GM19372 (cell line): Measurements from ENCODE around the gene TMEM45A.
A peak's percentile ranks its signal among the peaks of the same experiment; 100 is the strongest.
"Not testable (repeated sequence)": the region's sequence is repeated elsewhere in the genome, so short reads cannot be mapped to it uniquely, and the experiment has no call there.

Source experiments
- ATAC-seq: cut with Tn5 transposase; IDR thresholded peaks from one replicate; pipeline ENCODE4 v1.9.1; 2021; ENCODE audit warnings: mild to moderate bottlenecking, low read depth, moderate library complexity; ENCODE audit not compliant: unreplicated experiment

TMEM45A gene, protein sequence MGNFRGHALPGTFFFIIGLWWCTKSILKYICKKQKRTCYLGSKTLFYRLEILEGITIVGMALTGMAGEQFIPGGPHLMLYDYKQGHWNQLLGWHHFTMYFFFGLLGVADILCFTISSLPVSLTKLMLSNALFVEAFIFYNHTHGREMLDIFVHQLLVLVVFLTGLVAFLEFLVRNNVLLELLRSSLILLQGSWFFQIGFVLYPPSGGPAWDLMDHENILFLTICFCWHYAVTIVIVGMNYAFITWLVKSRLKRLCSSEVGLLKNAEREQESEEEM

DNA sequence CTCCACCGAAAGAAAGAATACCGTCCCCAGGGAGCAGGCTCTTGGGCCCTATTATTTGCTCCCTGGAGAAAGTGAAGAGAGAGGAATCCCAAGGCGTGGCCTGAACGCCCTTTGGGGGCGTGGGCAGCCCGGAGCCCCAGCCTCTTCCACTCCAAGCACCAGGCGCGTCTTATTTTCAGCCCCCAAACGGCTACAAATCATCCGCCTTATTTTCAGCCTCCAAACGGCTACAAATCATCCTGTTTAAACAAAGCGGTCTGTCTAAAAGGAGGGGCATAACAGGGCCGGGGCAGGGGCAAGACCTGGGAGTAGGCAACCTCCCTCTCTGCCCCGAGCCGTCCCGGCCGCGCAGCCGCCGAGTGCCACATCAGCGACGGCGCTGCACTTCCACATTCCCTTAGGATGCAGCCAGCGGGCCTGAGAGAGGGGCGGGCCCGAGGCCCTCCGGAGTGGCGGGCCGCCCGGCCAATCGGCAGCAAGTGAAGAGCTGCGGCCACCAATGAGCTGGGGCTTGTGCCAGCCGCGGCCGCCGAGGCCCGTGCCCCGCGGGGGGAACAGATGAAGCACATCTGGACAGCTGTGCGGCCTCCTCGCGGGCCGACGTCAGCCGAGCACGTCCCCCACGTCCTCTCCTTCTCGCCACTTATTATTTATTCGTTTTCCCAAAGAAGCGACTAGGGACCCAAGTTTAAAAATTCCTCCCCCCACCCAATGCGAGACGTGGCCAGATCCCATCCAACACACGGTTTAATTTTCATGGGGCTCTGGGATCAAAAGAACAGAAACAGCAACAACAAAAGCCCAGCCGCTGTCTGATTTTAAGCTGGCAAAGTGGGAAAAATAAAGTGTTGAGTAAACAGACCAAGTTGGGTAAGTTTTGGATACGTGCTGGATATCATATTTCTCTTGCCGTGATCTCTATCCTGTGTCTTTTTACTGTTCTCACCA is at the start of gene TMEM45A:
Gene TMEM45A (plus strand): TSS at position 561 of the 948 bp plus-strand sequence. CDS start 62,593 bp downstream, outside the sequence.
- ATAC-seq, result peak; percentile 97

- ATAC-seq, result no peak
Measured at GRCh38 chr3:100443690-100444089, 48.7 kb upstream of the TMEM45A start.

GRCh38 chr3:100447067-100447466 is 45.4 kb upstream of the TMEM45A start:
- not testable (repeated sequence) for ATAC-seq

- no peak for ATAC-seq
Measured at GRCh38 chr3:100448079-100448478, 44.3 kb upstream of the TMEM45A start.

- no peak for ATAC-seq
Measured at GRCh38 chr3:100449214-100449613, 43.2 kb upstream of the TMEM45A start.

DNA sequence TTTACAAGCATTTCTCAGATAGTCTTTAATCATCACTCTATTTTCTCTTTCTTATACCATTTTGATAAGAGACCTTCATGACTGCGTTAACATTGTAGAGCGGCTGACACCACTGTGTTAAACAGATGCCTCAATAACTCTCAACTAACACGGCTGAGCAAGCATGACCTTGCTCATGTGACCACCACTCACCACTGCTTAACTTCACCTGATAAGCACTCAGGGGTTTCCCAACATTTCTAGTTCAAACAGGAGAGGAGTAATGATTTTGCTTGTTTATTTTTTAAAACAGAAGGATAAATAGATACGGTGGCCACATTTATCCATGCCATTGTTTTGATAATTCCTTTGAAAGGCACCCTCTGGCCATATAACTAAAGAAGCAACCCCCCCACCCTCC is 37.7 kb upstream of the TMEM45A start:
- ATAC-seq, result no peak

- no peak for ATAC-seq
Measured at GRCh38 chr3:100455841-100456550, 36.4 kb upstream of the TMEM45A start.

GRCh38 chr3:100456745-100457144 is 35.7 kb upstream of the TMEM45A start:
- ATAC-seq, result no peak

- no peak for ATAC-seq
Measured at GRCh38 chr3:100457811-100458210, 34.6 kb upstream of the TMEM45A start.

GRCh38 chr3:100458814-100459213 is 33.6 kb upstream of the TMEM45A start:
- ATAC-seq, result no peak

- peak; percentile 88 for ATAC-seq
Measured at GRCh38 chr3:100463002-100463401, 29.4 kb upstream of the TMEM45A start.

DNA sequence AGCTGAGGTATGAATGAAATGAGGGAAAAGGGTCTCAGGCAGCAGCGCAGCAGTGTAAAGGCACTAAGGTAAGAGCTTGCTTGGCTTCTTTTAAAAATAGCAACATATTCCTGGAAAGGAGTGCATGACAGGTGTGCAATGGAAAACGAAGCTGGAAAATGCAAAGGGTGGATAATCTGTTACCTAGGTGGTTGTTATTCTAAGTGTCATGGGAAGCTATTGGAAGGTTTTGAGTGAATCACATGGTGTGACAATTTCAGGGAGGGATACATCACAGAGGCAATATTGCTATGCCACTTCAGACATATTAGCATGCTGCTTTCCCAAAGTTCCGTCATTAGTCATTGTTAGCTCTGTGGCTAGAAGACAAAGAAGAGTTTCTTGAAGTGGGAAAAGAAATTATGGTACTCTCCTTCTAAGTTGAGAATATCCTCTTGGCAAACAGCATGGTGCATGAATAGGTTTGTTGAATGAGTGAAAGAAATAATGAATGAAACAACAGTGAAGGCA is 28.7 kb upstream of the TMEM45A start:
- ATAC-seq, result no peak

- ATAC-seq, result peak; percentile 43
Measured at GRCh38 chr3:100465892-100466777, 26.3 kb upstream of the TMEM45A start.

GRCh38 chr3:100467133-100467532 is 25.3 kb upstream of the TMEM45A start:
- no peak for ATAC-seq

DNA sequence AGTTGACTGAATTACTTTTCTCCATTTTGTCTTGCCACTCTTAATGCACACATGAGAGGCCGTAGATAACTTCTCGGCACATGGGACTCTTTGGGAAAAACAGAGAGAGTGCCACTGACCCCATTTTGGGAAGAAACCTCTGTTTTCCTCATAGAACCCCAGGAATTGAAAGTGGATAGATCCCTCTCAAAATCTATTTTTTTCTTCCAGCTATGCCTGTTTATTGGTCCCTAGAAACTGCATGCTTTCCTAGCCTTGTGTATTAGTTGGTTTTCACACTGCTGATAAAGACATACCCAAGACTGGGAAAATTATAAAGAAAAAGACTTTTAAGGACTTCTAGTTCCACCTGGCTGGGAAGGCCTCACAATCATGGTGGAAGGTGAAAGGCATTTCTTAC is 23.7 kb upstream of the TMEM45A start:
- ATAC-seq, result no peak

DNA sequence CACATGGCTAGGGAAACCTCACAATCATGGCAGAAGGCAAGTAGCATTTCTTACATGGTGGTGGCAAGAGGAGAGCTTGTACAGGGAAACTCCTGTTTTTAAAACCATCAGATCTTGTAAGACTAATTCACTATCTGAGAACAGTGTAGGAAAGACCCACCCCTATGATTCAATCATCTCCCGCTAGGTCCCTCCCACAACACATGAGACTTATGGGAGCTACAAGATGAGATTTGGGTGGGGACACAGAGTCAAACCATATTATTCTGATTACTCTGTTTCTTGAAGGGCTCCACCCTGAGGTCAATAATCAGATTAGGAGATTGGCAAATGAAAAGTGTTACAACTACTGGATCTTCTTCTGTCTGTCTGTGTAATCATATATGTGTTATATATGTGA is 21.5 kb upstream of the TMEM45A start:
- ATAC-seq, result no peak

GRCh38 chr3:100471444-100471843 is 21.0 kb upstream of the TMEM45A start:
- no peak for ATAC-seq

- not testable (repeated sequence) for ATAC-seq
Measured at GRCh38 chr3:100477851-100478360, 14.5 kb upstream of the TMEM45A start.

- not testable (repeated sequence) for ATAC-seq
Measured at GRCh38 chr3:100478521-100478920, 13.9 kb upstream of the TMEM45A start.
